ENCODE measurements around the gene KDM7A. TPM values are rescaled to one million over a fixed set of nuclear protein-coding genes. Genes with fewer than 3 reads are reported as not detected.

The KDM7A gene
- total RNA-seq, 1 donor from 2014 or later, result 14.8 TPM

DNA sequence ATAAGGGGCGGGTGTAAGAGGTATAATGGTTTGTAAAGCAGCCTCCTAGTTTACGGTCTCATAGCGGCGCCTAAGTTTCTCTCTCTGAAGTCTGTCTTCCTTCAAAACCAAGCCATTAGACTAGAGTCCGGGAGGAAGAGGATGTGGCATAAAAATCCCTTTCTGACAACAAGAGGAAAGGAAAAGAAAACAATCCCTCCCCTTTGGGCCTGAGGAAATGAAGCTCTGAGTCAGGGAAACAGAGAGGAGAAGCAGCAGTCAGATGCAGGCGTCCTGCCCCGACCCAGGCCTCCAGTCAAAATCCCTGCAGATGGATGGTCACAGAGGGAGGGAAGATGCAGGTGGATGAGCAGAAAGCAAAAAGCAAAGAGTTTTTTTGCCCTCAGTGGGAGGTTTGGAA, 137.7 kb downstream of the KDM7A start:
- H3K9me3 Mint-ChIP-seq (ENCODE audit: unreplicated experiment), result no peaks in the 10 kb centered on the region
- no peaks in the 10 kb centered on the region for H3K27me3 Mint-ChIP-seq (ENCODE audit: unreplicated experiment)
- H3K27ac Mint-ChIP-seq (ENCODE audit: unreplicated experiment), result peak overlapping the region; percentile 94
- H3K4me1 Mint-ChIP-seq (ENCODE audit: unreplicated experiment), result peaks cover 46% of the 10 kb centered on the region
- no peaks in the 10 kb centered on the region for H3K36me3 Mint-ChIP-seq (ENCODE audit: low read depth, unreplicated experiment)
- TF ChIP-seq, protein P1, sequence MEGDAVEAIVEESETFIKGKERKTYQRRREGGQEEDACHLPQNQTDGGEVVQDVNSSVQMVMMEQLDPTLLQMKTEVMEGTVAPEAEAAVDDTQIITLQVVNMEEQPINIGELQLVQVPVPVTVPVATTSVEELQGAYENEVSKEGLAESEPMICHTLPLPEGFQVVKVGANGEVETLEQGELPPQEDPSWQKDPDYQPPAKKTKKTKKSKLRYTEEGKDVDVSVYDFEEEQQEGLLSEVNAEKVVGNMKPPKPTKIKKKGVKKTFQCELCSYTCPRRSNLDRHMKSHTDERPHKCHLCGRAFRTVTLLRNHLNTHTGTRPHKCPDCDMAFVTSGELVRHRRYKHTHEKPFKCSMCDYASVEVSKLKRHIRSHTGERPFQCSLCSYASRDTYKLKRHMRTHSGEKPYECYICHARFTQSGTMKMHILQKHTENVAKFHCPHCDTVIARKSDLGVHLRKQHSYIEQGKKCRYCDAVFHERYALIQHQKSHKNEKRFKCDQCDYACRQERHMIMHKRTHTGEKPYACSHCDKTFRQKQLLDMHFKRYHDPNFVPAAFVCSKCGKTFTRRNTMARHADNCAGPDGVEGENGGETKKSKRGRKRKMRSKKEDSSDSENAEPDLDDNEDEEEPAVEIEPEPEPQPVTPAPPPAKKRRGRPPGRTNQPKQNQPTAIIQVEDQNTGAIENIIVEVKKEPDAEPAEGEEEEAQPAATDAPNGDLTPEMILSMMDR (IDR thresholded peaks at IDR 0.05; ENCODE audit: unreplicated experiment), result no peak
- H3K4me3 Mint-ChIP-seq (ENCODE audit: unreplicated experiment), result no peak overlapping the region
- DNase-seq (ENCODE audit: low spot score), result peak; percentile 35

DNA sequence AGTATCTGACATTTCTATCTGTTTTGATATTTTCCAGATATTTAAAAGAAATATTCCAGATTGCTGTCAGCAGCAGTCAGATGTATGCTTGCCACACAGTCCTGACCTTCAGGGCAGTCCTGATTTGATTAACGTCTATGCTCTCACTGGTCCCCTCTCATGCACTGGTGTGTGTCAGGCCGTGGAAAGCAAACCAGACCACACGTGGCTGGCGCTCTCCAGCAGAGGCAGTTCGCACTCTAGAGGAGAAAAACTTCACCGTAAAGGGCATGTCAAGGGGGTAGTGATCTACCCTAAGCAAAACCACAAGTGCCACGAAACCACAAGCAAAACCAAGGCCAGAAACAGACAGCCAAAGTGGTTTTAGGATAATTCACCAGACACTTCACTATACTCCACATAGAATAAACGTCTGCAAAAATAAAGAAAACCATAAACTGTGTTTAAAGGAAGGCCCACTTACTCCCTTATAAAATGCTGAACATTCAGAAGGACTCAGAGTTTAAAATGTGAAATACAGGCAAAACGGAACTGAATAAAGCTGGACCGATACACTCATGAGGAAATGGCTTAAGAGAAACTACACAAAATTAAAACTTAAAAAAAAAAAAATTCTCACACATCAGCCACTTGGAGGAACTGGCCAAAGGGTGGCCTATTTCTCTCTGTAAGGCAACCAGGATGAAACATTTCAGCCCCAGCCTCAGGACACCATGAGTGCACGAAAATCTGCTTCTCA, 140.4 kb downstream of the KDM7A start:
- TF ChIP-seq, protein P1 (IDR thresholded peaks at IDR 0.05; ENCODE audit: unreplicated experiment), result no peak
- Mint-ChIP-seq H3K27ac (ENCODE audit: unreplicated experiment) (no peak overlapping the region), H3K4me1 (ENCODE audit: unreplicated experiment) (peaks cover 36% of the 10 kb centered on the region), H3K36me3 (ENCODE audit: low read depth, unreplicated experiment) (no peaks in the 10 kb centered on the region), H3K27me3 (ENCODE audit: unreplicated experiment) (no peaks in the 10 kb centered on the region), H3K4me3 (ENCODE audit: unreplicated experiment) (no peak overlapping the region), H3K9me3 (ENCODE audit: unreplicated experiment) (no peaks in the 10 kb centered on the region)
- no peak for DNase-seq (ENCODE audit: low spot score)

DNA sequence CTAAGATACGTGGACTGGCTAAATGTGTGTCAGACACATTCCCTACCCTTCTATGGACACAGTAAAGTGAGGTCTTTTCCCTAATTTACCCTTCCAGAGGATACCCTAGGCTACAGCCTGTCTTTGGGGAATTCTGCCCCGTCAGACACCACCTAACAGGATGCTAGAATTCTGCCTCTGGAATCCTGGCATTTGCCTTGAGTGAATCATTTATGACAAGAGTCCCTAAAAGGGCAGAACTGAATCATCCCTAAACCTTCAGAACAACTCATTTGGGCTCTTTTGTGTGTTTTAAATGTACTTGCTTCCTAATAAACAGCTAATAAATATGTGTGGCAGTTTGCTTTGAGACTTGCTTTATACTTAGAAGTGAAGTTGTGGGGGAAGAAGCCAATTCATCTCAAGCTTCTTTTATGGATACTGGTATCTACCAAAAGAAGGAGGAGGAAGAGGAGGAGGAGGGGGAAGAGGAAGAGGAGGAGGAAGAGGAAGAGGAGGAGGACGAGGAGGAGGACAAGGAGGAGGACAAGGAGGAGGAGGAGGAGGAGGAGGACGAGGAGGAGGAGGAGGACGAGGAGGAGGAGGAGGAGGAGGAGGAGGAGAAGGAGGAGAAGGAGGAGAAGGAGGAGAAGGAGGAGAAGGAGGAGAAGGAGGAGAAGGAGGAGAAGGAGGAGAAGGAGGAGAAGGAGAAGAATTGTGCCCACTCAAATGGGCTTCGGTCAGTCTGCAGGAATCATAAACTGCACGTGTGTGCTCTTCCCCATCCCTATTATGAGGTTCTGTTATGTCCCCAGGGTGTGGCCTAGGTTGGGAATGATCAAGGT, 141.2 kb downstream of the KDM7A start:
- Mint-ChIP-seq H3K4me1 (ENCODE audit: unreplicated experiment) (peaks cover 35% of the 10 kb centered on the region), H3K36me3 (ENCODE audit: low read depth, unreplicated experiment) (no peaks in the 10 kb centered on the region), H3K4me3 (ENCODE audit: unreplicated experiment) (no peak overlapping the region), H3K27ac (ENCODE audit: unreplicated experiment) (no peak overlapping the region), H3K9me3 (ENCODE audit: unreplicated experiment) (no peaks in the 10 kb centered on the region), H3K27me3 (ENCODE audit: unreplicated experiment) (no peaks in the 10 kb centered on the region)
- TF ChIP-seq, protein P1 (IDR thresholded peaks at IDR 0.05; ENCODE audit: unreplicated experiment), result no peak
- DNase-seq (ENCODE audit: low spot score), result no peak

Other genes with a start within 250 kb of the KDM7A start
- gene PARP12, start 114.0 kb downstream of the KDM7A start, total RNA-seq (ENCODE audit: unreplicated experiment), result 14.5 TPM
- 76.7 TPM for gene SLC37A3, start 221.5 kb upstream of the KDM7A start, total RNA-seq (ENCODE audit: unreplicated experiment)
- 5.1 TPM for gene RAB19, start 227.1 kb upstream of the KDM7A start, total RNA-seq (ENCODE audit: unreplicated experiment)